Neuronal stem cell (in vitro differentiated cells): Measurements from ENCODE around the gene TWF2.
A peak's percentile ranks its signal among the peaks of the same experiment; 100 is the strongest.

Experiments
- DNase-seq: peaks from one replicate; pipeline ENCODE4 v3.0.0-alpha.2; 2013; ENCODE audit warnings: low spot score
- H2AFZ ChIP-seq: one replicate; pipeline ENCODE4 v1.6.1; 2013; ENCODE audit warnings: mild to moderate bottlenecking, low read length, inconsistent platforms
- H2AK5ac ChIP-seq: 2 replicates; pipeline ENCODE4 v1.6.1; 2013; ENCODE audit warnings: low read depth, mild to moderate bottlenecking, inconsistent platforms, low read length, moderate library complexity, mixed read lengths
- H2BK120ac ChIP-seq: 2 replicates; pipeline ENCODE4 v1.6.1; 2013; ENCODE audit warnings: low read depth, mild to moderate bottlenecking, inconsistent platforms, low read length, moderate library complexity, mixed read lengths
- H2BK12ac ChIP-seq: one replicate; pipeline ENCODE4 v1.6.1; 2013; ENCODE audit warnings: low read length, inconsistent platforms
- H2BK15ac ChIP-seq: 2 replicates; pipeline ENCODE4 v1.6.1; 2013; ENCODE audit warnings: mild to moderate bottlenecking, low read length, inconsistent platforms, mixed read lengths
- H2BK5ac ChIP-seq: one replicate; pipeline ENCODE4 v1.6.1; 2013; ENCODE audit warnings: inconsistent platforms, mild to moderate bottlenecking, low read length, moderate library complexity
- H3K14ac ChIP-seq: one replicate; pipeline ENCODE4 v1.6.1; 2013; ENCODE audit warnings: low read length, inconsistent platforms
- H3K18ac ChIP-seq: 2 replicates; pipeline ENCODE4 v1.6.1; 2013; ENCODE audit warnings: low read length, inconsistent platforms
- H3K23ac ChIP-seq: 2 replicates; pipeline ENCODE4 v1.6.1; 2013; ENCODE audit warnings: low read depth, mild to moderate bottlenecking, mixed read lengths, low read length, inconsistent platforms; ENCODE audit not compliant: poor library complexity
- H3K27ac ChIP-seq: replicated peaks from 3 replicates; pipeline ENCODE4 v1.5.1; 2013; ENCODE audit warnings: low read length, inconsistent platforms
- H3K27me3 ChIP-seq, 3 experiments: 2 replicates each; pipeline ENCODE4 v1.6.1; 2013; ENCODE audit warnings: low read length in 3 of 3, mild to moderate bottlenecking in 2 of 3, inconsistent platforms in 1 of 3, low read depth in 1 of 3, mixed read lengths in 1 of 3, moderate library complexity in 1 of 3; ENCODE audit not compliant: control insufficient read depth in 3 of 3, insufficient read depth in 3 of 3
- H3K36me3 ChIP-seq, 2 donors: replicated peaks in 1 of 2; 2 replicates each; pipeline ENCODE4 v1.6.1; 2013; ENCODE audit warnings: low read length in 2 of 2; ENCODE audit not compliant: control insufficient read depth in 2 of 2, insufficient read depth in 2 of 2
- H3K4ac ChIP-seq: 2 replicates; pipeline ENCODE4 v1.6.1; 2013; ENCODE audit warnings: inconsistent platforms, mild to moderate bottlenecking, low read length, moderate library complexity
- H3K4me1 ChIP-seq, 2 donors: 1 replicate in 1 of 2; 2 replicates in 1 of 2; pipeline ENCODE4 v1.6.1; 2013; ENCODE audit warnings: low read length in 2 of 2, low read depth in 1 of 2; ENCODE audit not compliant: control insufficient read depth in 2 of 2, insufficient read depth in 1 of 2
- H3K4me2 ChIP-seq: one replicate; pipeline ENCODE4 v1.6.1; 2013; ENCODE audit warnings: mild to moderate bottlenecking, low read length, inconsistent platforms; ENCODE audit not compliant: insufficient read depth, poor library complexity, severe bottlenecking
- H3K4me3 ChIP-seq, 2 donors: 2 replicates each; pipeline ENCODE4 v1.5.1; 2013; ENCODE audit warnings: low read length in 2 of 2, mild to moderate bottlenecking in 2 of 2, inconsistent platforms in 1 of 2, moderate library complexity in 1 of 2
- H3K79me1 ChIP-seq: one replicate; pipeline ENCODE4 v1.6.1; 2013; ENCODE audit warnings: low read depth, mild to moderate bottlenecking, inconsistent platforms, low read length, moderate library complexity
- H3K9ac ChIP-seq: one replicate; pipeline ENCODE4 v1.6.1; 2013; ENCODE audit warnings: mild to moderate bottlenecking, low read depth, low read length, inconsistent platforms; ENCODE audit not compliant: poor library complexity
- H3K9me3 ChIP-seq, 2 donors: replicated peaks in 1 of 2; 2 replicates each; pipeline versions ENCODE3 to v1.6.1; 2013; ENCODE audit warnings: low read length in 2 of 2, mild to moderate bottlenecking in 2 of 2, inconsistent platforms in 1 of 2, low read depth in 1 of 2, mixed read lengths in 1 of 2, moderate library complexity in 1 of 2; ENCODE audit not compliant: control insufficient read depth in 2 of 2, insufficient read depth in 1 of 2
- H4K8ac ChIP-seq: one replicate; pipeline ENCODE4 v1.6.1; 2013; ENCODE audit warnings: low read depth, mild to moderate bottlenecking, inconsistent platforms, low read length, moderate library complexity
- H4K91ac ChIP-seq: one replicate; pipeline ENCODE4 v1.6.1; 2013; ENCODE audit warnings: low read length, low read depth, mild to moderate bottlenecking, inconsistent platforms; ENCODE audit not compliant: poor library complexity
- WGBS, 2 donors: extraction: QIAGEN DNeasy Blood & Tissue Kit; methylation state at CpG; one replicate each; pipeline ENCODE4 v1.1.7; 2013; ENCODE audit warnings: missing lambda C conversion rate in 2 of 2, mixed read lengths in 1 of 2; ENCODE audit not compliant: insufficient read length in 2 of 2, insufficient replicate concordance in 1 of 2; ENCODE audit errors: extremely low coverage in 2 of 2; 5-methylcytosine and 5-hydroxymethylcytosine counted together

The TWF2 gene

DNA sequence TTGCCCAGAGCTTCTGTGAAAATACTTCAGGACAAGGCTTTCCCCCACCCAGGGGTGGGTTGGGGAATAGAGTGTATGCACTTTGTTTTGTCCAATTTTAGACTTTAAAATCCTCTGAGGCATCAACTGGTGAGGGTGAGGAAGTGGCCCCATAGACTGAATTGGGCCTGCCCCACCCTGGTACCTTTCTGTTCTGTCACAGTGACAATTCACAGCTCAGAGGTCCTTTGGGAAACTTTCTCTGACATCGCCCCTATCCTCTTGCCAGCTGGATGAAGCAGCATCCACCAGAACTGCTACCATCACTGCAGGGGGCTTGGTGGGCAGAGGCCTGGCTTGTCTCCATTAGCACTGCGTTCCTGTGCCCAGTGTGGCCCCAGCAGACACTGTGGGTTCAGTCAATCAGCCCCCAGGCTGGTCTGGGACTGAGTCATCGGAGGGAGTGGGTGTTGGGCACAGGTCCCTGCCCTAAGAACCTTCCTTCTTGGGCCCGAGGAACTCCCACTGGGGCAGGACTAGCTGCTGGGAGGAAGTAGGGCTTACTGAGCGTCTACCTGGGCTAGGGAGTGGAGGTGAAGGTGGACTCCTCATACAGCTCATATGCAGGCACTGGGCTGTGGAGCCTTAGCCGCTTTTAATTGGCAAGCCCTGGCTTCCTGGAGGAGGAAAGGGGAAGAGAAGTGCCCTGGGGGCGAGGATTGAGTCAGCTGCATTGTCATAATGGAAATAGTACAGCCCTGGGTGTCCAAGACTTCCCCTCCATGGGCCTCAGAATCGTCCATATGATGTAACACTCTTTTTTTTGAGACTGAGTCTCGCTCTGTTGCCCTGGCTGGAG is 5.1 kb upstream of the TWF2 start:
- DNase-seq: no peak
- Histone ChIP-seq H3K9ac (no peak overlapping the region), H3K4me2 (no peak overlapping the region), H2BK120ac (no peak overlapping the region), H2BK15ac (no peak overlapping the region), H3K4ac (no peak overlapping the region), H2AK5ac (no peak overlapping the region), H3K23ac (no peak overlapping the region), H3K27ac (no peak overlapping the region), H3K36me3 (peaks cover 0 to 3% of the 10 kb centered on the region in 2 donors), H3K4me3 (no peak overlapping the region), H3K18ac (no peak overlapping the region), H2AFZ (no peak overlapping the region), H2BK5ac (no peak overlapping the region), H3K14ac (no peak overlapping the region), H3K79me1 (no peaks in the 10 kb centered on the region), H4K8ac (no peak overlapping the region), H3K27me3 (peaks cover 0 to 26% (median 0%) of the 10 kb centered on the region in 3 experiments), H3K9me3 (peaks cover 4 to 7% of the 10 kb centered on the region in 2 donors), H2BK12ac (no peak overlapping the region), H3K4me1 (peaks cover 0 to 6% of the 10 kb centered on the region in 2 donors), H4K91ac (no peak overlapping the region)
- WGBS, 2 donors: no CpG with 5 or more reads among the region's 9 CpGs

DNA sequence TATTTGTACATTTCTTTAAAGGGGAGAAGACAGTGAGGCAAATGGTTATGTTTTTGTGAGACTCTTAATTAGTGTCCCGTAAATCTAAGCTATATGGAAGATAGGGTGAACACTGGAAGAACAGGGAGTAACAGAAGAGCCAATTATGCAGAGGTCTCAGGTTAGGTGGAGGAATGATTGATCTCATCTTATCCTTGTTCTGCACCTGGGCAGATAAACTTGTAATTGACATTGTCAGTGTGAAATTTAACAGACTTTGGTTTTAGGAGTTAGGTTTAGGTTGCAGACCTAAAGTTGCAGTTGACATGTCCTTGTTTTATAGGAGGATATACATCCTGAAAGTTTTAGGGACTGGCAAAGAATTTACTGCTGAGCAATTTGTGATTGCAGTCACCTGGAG is 3.1 kb upstream of the TWF2 start:
- Histone ChIP-seq H3K4me1 (peaks cover 15 to 22% of the 10 kb centered on the region in 2 donors), H3K79me1 (no peaks in the 10 kb centered on the region), H3K23ac (no peak overlapping the region), H4K8ac (no peak overlapping the region), H3K4ac (no peak overlapping the region), H3K27ac (no peak overlapping the region), H2BK120ac (no peak overlapping the region), H3K14ac (no peak overlapping the region), H3K4me2 (no peak overlapping the region), H2AK5ac (no peak overlapping the region), H3K36me3 (no peaks in the 10 kb centered on the region), H3K4me3 (no peak overlapping the region), H2AFZ (no peak overlapping the region), H3K9ac (no peak overlapping the region), H3K9me3 (peaks cover 4 to 7% of the 10 kb centered on the region in 2 donors), H2BK15ac (no peak overlapping the region), H2BK12ac (no peak overlapping the region), H3K27me3 (peaks cover 0 to 26% (median 0%) of the 10 kb centered on the region in 3 experiments), H4K91ac (no peak overlapping the region), H3K18ac (no peak overlapping the region), H2BK5ac (no peak overlapping the region)
- no CpG with 5 or more reads among the region's 1 CpG for WGBS, 2 donors
- DNase-seq: no peak

DNA sequence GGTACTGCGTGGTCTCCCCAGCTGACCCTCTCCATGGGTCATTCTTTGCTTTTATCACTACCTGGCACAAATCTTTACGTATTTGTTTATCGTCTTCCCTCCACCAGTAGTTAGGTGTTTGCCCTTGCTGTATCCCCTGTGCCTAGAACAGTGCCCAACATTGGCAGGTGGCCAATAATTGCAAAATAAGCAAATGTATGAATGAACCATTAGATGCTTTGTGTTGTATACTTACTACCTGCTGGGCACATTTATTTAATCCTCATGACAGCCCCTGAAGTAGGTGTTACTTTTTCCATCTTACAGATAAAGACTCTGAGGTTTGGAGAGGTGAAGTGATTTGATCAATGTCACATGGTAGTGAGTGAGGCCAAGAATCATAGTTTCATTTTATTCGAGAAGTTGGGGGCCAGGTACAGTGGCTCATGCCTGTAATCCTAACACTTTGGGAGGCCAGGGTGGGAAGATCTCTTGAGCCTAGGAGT is 2.0 kb upstream of the TWF2 start:
- H2BK120ac ChIP-seq: no peak overlapping the region
- H3K79me1 ChIP-seq: no peaks in the 10 kb centered on the region
- no peak overlapping the region for H3K9ac ChIP-seq
- no peak for DNase-seq
- H3K4me1 ChIP-seq: peaks cover 15 to 20% of the 10 kb centered on the region in 2 donors
- no peak overlapping the region for H3K4ac ChIP-seq
- H2BK12ac ChIP-seq: no peak overlapping the region
- H3K27ac ChIP-seq: no peak overlapping the region
- no peak overlapping the region for H3K4me3 ChIP-seq
- WGBS, 2 donors: no CpG with 5 or more reads among the region's 4 CpGs
- H2BK5ac ChIP-seq: no peak overlapping the region
- H3K36me3 ChIP-seq: no peaks in the 10 kb centered on the region
- no peak overlapping the region for H2AK5ac ChIP-seq
- H2BK15ac ChIP-seq: no peak overlapping the region
- H3K27me3 ChIP-seq: peaks cover 0 to 16% (median 0%) of the 10 kb centered on the region in 3 experiments
- H4K8ac ChIP-seq: no peak overlapping the region
- no peak overlapping the region for H3K18ac ChIP-seq
- no peak overlapping the region for H3K23ac ChIP-seq
- peaks cover 4 to 7% of the 10 kb centered on the region in 2 donors for H3K9me3 ChIP-seq
- H2AFZ ChIP-seq: no peak overlapping the region
- H3K4me2 ChIP-seq: no peak overlapping the region
- no peak overlapping the region for H3K14ac ChIP-seq
- H4K91ac ChIP-seq: no peak overlapping the region

DNA sequence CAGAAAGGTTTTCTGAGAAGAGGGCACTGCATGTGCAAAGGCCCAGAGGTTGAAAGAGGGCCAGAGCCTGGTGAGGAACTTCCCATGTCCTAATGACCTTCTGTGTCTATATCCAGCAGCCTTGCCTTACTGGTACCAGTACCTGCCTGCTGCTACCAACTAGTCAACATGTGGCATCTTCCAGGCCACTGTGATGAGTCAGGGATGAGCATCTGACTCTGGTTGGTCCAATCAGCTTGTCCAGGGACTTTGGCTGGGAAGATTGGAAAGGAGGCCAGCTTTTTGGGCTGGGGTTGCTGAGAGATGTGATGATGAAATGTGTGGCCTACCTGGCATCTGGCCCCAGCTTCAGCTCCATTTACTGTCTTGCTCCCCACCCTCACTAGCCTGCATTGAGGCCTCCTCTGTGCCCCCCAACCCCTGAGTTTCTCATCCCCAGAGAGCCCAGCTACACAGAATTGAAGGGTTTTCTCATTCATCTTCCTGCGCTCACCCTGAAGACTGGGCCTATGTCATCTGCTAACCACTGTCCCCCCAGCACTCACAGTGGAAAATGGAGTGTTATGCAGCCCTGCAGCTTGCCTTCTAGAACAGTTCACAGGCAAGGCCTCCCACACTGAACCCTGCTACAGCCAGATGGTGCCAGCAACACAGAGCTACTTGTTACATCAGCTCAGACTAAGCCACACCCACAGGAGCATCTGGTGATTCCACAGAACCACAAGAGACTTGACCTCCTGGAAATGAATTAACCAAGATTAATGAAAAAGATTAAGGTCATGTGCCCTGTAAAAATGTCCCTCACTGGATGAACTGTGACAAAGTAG is 1.3 kb upstream of the TWF2 start:
- Histone ChIP-seq H4K91ac (no peak overlapping the region), H3K4me3 (peak overlapping the region; percentile 10 to 97), H2BK5ac (no peak overlapping the region), H3K27me3 (peaks cover 0 to 12% (median 0%) of the 10 kb centered on the region in 3 experiments), H2BK120ac (no peak overlapping the region), H3K14ac (no peak overlapping the region), H3K27ac (no peak overlapping the region), H3K4ac (no peak overlapping the region), H3K4me2 (no peak overlapping the region), H2AFZ (no peak overlapping the region), H3K4me1 (peaks cover 15 to 19% of the 10 kb centered on the region in 2 donors), H2BK12ac (no peak overlapping the region), H3K79me1 (no peaks in the 10 kb centered on the region), H3K9me3 (peaks cover 4 to 7% of the 10 kb centered on the region in 2 donors), H4K8ac (no peak overlapping the region), H2BK15ac (no peak overlapping the region), H3K36me3 (peaks cover 2 to 4% of the 10 kb centered on the region in 2 donors), H2AK5ac (no peak overlapping the region), H3K23ac (no peak overlapping the region), H3K18ac (no peak overlapping the region), H3K9ac (no peak overlapping the region)
- WGBS, 2 donors: no CpG with 5 or more reads among the region's 1 CpG
- DNase-seq: no peak
